ENCODE results near the gene DUSP8.

The DUSP8 gene

GRCh38 chr11:1549338-1550330 lies 22.4 kb downstream of the DUSP8 start:
- no peak for DNase-seq

GRCh38 chr11:1548221-1549070 lies 23.6 kb downstream of the DUSP8 start:
- DNase-seq = peak; percentile 56

- DNase-seq = no peak
Measured at GRCh38 chr11:1547467-1548098, 24.5 kb downstream of the DUSP8 start.

- DNase-seq = peak; percentile 60
Measured at GRCh38 chr11:1546536-1547466, 25.3 kb downstream of the DUSP8 start.

- no peak for DNase-seq
Measured at GRCh38 chr11:1546077-1546535, 26.0 kb downstream of the DUSP8 start.

- DNase-seq = no peak
Measured at GRCh38 chr11:1545432-1545831, 26.6 kb downstream of the DUSP8 start.

GRCh38 chr11:1544536-1544935 lies 27.5 kb downstream of the DUSP8 start:
- no peak for DNase-seq

- DNase-seq = no peak
Measured at GRCh38 chr11:1543606-1544263, 28.3 kb downstream of the DUSP8 start.

- DNase-seq = peak; percentile 33
Measured at GRCh38 chr11:1542267-1542666, 29.8 kb downstream of the DUSP8 start.

- no peak for DNase-seq
Measured at GRCh38 chr11:1541474-1542204, 30.4 kb downstream of the DUSP8 start.

- no peak for DNase-seq
Measured at GRCh38 chr11:1540074-1540473, 32.0 kb downstream of the DUSP8 start.

- no peak for DNase-seq
Measured at GRCh38 chr11:1538153-1538552, 33.9 kb downstream of the DUSP8 start.

- DNase-seq = no peak
Measured at GRCh38 chr11:1536065-1536843, 35.8 kb downstream of the DUSP8 start.

- no peak for DNase-seq
Measured at GRCh38 chr11:1534682-1535081, 37.4 kb downstream of the DUSP8 start.

- no peak for DNase-seq
Measured at GRCh38 chr11:1534171-1534570, 37.9 kb downstream of the DUSP8 start.

- DNase-seq = no peak
Measured at GRCh38 chr11:1533342-1533725, 38.7 kb downstream of the DUSP8 start.

GRCh38 chr11:1532606-1533341 lies 39.3 kb downstream of the DUSP8 start:
- no peak for DNase-seq

- no peak for DNase-seq
Measured at GRCh38 chr11:1532014-1532586, 40.0 kb downstream of the DUSP8 start.

All from NCI-H774 (cell line).